Astrocyte of the cerebellum (primary cell): ENCODE results near the gene GRM5.

Experiments used
- DNase-seq: peaks from one replicate; pipeline ENCODE4 v3.0.0-alpha.2; 2011; ENCODE audit warnings: low read depth
- H3K4me3 ChIP-seq: 2 replicates; pipeline ENCODE4 v1.5.1; 2011; ENCODE audit warnings: mild to moderate bottlenecking, low read depth, low read length, moderate library complexity
- CTCF ChIP-seq: IDR thresholded peaks from 2 replicates; pipeline ENCODE4 v1.5.1; 2012; ENCODE audit warnings: low read length, low read depth, moderate library complexity, mild to moderate bottlenecking; ENCODE audit errors: missing control alignments
- in situ Hi-C: cut with HindIII; loops from 2 replicates; pipeline ENCODE4 v1.10.0; 2017; ENCODE audit warnings: low sequenced_read_pairs

Gene GRM5

GRCh38 chr11:88739524-88739923 lies 326.3 kb downstream of the GRM5 start:
- no peak for DNase-seq
- no peak for TF ChIP-seq CTCF
- in situ Hi-C loops = no loop called here
- H3K4me3 ChIP-seq = no peak overlapping the region

- DNase-seq = no peak
- in situ Hi-C loops = no loop called here
- no peak for TF ChIP-seq CTCF
- no peak overlapping the region for H3K4me3 ChIP-seq
These were observed 356.2 kb downstream of the GRM5 start for GRCh38 chr11:88709567-88709966.

- in situ Hi-C loops = no loop called here
- peak; percentile 27 for DNase-seq
- no peak for TF ChIP-seq CTCF
These were observed 361.3 kb downstream of the GRM5 start for GRCh38 chr11:88704485-88704884.

GRCh38 chr11:88701816-88702215 lies 364.0 kb downstream of the GRM5 start:
- DNase-seq = no peak
- no peak overlapping the region for H3K4me3 ChIP-seq
- no peak for TF ChIP-seq CTCF
- in situ Hi-C loops = no loop called here

More at GRCh38 chr11:88704485-88704884, 361.3 kb downstream of the GRM5 start:
- no peak overlapping the region for H3K4me3 ChIP-seq

GRCh38 chr11:88697139-88697538 lies 368.6 kb downstream of the GRM5 start:
- in situ Hi-C loops = no loop called here
- no peak for TF ChIP-seq CTCF

GRCh38 chr11:88695689-88696414 lies 369.9 kb downstream of the GRM5 start:
- no peak for TF ChIP-seq CTCF
- in situ Hi-C loops = no loop called here
- no peak overlapping the region for H3K4me3 ChIP-seq
- DNase-seq = no peak

More at GRCh38 chr11:88697139-88697538, 368.6 kb downstream of the GRM5 start:
- no peak overlapping the region for H3K4me3 ChIP-seq
- DNase-seq = no peak
